NCI-H1417 treated with DMSO at 0.1 percent for 48 hours (cell line): ENCODE measurements around the gene RPL36.
A peak's percentile ranks its signal among the peaks of the same experiment; 100 is the strongest.
"Not testable (repeated sequence)": the region's sequence is repeated elsewhere in the genome, so short reads cannot be mapped to it uniquely, and the experiment has no call there.

ENCODE experiments used
- DNase-seq: peaks from one replicate; lab custom pipeline; 2025; lab: John Stamatoyannopoulos, UW

The RPL36 gene

DNA sequence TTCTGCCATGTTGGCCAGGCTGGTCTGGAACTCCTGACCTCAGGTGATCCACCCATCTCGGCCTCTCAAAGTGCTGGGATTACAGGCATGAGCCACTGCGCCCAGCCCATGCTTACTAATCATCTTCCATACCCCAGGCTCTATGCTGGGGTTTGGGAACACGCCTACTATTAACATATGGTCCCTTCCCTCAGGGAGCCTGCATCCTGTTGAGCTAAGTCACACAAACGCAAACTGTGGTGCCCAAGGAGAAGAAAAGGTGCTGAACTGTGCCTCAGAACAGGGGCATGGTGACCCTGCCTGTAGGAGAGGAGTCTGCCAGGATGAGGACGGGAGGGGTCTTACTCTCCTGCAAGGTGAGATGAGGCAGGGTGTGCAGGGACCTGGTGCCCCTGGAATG, 15.4 kb upstream of the RPL36 start:
- no peak for DNase-seq

DNA sequence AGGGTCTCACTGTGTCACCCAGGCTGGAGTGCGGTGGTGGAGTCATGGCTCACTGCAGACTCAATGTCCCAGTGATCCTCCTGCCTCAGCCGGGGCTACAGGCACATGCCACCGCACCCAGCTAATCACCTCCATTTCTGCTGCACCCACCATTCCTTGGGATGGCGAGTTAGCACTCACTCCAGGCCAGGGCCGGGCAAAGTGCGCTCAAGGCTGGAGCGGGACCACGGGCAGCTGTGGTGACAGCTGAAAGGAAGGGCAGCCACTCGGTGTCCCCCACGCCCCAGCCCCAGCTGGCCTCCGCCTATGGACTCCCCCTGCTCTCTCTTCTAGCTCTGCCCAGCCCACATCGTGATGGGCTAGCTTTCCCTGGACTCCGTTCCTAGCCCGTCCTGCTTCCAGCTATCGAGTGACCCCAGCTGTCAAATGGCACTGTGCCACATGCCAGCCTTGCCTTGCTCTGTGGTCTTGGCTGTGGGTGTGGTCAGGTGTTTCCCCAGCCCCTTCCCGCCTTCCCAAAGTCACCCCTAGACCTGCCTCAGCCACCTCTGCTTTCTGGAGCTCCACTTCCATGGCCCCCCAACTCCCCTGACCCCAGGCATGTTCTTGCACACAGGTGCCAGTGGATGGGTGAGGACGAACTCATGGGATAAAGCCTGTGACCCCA, 13.9 kb upstream of the RPL36 start:
- DNase-seq = no peak

DNA sequence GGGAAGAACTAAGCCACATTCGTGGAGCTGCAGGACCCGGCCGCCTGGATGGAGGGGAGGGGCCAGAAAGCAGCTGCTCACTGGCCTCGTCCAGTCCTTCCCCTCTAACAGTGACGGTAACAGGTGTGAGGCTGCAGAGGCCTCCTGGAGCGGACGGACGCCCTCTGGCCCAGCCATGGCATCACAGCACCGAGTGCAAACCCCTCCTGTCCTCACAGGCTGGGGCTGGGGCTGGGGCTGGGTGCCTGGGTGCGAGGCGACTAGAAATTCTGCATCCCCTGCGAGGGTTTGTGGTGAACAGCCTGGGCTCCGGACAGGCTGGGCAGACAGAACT, 13.4 kb upstream of the RPL36 start:
- DNase-seq = no peak

DNA sequence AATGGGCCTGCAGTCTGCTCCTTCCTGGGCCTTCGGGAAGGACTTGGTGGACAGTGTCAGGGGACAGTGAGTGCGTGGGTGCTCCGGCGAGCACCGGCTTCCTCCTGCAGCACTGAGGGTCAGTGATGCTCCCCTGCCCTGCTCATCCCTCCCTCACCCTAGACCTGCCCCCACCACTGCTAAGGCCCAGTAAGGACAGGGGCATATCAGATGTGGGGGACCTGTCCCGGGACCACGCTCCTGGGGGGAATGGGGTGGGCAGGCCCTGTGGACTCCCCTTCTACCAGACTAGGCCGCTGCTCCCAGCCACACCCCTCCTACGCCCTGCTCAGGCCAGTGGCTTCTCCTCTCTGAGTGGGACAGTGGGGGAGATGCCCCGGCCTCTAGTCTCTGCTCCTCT, 13.0 kb upstream of the RPL36 start:
- DNase-seq = no peak

DNA sequence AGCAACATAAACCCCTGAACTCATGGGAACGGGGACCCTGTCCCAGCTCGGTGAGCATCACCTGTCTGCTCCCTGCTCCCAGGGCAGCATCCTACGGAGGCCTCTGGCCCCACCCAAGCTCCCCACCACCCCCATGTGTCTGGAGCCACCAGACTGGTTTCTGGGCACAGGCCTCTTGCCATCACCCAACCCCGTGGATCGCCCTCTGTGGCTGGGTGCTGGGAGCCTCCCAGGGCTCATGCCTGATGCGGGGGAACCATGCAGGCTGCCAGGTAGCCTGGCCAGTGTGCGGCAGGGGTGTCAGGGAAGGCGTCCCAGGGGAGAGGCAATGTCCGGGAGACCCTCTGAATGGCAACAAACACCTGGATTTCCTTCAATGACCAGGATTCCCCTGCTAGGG, 12.5 kb upstream of the RPL36 start:
- DNase-seq = no peak

DNA sequence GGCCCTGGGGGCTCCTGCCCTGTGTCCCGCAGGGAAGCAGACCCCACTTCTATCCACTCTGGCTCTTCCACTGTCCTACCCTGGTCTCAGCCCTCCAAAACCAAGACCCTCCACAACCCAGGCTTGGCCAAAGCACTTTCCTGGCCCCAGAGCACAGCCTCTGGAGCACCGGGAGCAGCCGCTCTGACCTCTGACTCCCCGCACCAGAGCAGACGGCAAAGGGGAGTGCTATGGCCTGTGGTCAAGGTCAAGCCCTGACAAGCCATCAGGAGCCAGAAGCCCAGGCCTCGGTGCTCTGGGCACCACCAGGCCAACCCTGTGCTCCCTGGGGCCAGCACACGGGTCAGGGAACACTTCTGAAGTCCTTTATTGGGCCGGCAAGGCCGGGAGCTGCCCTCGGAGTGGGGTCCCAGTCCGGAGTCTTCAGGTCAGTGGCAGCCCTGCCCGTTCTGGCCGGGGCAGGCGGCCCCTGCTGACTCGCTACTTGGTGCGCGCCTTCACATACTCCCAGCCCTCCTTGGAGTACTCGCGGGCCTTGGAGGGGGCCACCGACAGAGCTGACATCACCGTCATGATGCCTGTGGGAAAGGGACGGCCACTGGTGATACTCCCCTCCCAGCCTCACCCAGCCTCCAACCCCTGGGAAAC, 11.9 kb upstream of the RPL36 start:
- DNase-seq = no peak

DNA sequence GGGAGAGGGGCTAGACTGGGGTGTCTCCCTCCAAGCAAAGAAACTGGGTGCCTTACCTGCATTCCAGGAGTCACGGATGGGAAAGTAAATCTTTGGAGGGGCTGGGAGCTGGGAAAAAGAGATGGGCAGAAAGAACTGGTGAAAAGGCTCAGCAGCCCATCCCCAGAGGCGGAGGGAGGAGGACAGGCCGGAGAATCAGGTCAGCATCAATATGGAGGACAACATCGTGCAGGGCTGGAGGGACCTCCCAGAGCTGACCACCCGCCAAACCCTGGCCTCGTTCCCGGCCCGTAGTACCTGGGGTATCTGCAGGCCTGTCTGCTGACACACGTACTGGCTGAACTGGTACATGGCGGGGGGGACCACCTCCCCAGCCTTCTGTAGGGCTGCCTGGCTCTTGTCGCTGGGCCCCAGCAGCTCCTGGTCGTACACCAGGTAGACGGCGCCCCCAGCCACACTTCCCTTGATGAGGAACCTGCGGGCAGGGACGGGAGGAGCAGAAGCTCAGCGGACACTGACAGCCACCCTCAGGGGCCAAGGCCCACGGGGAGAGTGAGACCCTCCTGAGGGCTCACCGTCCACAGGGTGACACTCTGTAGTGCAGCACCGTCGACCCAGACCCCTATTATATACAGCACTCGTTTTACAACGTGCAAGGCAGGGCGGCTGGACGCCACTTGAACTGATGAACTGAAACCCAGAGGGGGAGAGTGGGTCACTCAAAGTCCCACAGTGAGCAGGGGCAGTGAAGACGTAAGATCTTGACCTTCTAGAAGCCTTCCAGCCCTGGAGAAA, 10.6 kb upstream of the RPL36 start:
- no peak for DNase-seq

DNA sequence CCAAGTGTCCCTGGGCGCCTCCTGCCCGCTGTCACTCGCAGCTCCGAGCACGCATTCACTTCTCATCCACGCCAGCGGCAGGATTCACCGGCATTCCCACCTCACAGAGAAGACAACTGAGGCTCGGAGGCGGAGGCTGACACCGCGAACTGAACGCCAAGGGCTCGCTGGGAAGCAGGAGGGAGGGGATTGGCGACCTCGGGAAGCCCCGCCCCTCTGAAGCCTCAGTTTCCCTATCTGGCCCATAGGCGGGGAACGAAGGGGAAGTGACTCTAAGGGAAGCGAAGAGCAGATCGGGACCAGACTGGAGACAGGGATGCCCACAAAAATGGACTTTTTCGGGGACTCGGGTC, 10.0 kb upstream of the RPL36 start:
- no peak for DNase-seq

DNA sequence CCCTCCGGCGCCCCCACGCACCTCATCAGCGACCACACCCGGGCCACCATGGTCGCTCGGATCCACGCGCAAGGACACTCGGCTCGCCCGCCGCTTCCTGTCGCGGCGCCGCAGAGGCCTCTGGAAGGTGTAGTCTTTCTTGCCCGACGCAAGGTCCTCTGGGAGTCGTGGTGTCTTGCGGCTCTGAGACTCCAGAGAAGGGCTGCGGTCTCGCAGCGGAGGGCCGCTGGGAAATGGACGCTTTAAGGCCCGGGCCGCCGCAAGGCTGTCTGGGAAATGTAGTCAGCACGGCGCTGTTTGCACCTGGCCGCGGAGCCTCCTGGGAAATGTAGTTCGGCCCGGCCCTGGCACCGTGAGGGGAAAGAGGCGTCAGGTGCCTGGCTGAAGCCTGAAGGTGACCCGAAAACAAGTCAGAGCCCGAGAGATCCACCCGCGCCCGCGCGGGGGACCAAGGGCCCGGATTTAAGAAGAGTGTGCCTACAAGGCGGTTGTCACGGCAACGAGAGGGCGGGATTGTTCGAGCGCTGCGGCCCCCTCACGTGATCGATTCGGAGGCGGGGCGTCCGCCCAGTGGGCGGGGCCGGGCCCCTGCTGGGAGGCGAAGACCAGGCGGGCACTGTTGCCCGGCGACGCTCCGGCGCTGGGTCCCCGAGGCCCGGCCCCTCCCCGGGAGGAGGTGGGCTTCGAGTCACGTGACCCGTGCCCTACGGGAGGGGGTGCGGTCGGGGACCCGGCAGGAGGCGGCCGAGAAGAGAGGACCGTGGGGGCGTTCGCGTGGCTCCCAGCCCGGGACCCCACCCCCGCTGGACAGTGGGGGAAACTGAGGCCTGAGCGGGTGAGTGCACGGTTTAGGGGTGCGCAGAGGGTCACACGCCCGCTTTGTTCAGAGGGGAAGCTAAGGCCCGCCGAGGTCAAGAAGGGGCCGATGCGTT, 9.4 kb upstream of the RPL36 start, which contains the start of the genes HSD11B1L and MICOS13:
Gene HSD11B1L, plus strand, starts transcription at position 591 of the 932 bp plus-strand sequence. CDS start 3,806 bp downstream, outside the sequence.
Gene MICOS13, minus strand, starts transcription at position 80 of the 932 bp plus-strand sequence. Its CDS starts 30 bp downstream, at position 50.
- DNase-seq = peak; percentile 99

DNA sequence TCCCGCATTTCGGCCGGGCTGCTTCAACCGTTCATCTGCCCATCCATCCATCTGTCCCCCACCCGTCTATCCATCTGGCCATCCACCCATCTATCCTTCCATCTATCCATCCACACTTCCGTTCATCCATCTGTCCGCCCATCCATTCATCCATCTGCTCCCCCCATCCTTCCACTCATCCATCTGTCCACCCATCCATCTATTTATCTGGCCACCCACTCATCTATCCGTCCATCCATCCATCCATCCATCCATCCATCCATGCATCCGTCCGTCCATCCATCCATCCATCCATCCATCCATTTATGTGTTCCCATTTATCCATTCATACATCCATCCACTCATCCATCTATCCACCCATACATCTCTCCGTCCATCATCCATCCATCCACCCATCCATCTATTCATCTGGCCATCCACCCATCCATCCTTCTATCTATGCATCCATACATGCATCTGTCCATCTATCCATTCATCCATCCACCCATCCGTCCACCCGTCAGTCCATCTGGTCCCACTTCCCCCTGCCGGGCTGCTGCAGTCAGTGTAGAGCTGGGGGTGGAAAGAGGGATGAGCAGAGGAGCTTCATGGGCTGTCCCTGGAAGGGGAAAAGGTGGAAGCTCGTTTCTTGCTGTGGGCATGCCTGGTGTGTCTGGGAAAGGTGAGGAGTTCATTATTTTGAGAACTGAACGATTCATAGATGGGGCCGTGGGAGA, 8.5 kb upstream of the RPL36 start:
- DNase-seq = no peak

DNA sequence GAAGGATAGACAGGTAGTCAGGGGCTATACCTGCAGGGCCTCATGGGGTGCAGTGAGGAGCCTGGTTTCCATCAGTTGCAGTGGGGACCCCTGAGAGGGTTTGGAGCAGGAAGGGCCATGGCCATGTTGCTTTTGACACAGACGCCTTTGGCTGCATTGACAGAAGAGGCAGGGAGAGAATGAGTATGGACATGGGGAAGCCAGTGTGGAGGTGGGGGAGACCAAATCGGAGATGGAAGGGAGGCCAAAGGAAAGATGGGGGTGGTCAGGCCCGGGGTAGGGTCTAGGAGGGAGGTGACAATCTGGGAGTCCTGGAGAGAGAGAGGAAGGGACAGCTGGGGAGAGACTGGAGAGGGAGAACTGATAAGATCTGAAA, 8.0 kb upstream of the RPL36 start:
- no peak for DNase-seq

DNA sequence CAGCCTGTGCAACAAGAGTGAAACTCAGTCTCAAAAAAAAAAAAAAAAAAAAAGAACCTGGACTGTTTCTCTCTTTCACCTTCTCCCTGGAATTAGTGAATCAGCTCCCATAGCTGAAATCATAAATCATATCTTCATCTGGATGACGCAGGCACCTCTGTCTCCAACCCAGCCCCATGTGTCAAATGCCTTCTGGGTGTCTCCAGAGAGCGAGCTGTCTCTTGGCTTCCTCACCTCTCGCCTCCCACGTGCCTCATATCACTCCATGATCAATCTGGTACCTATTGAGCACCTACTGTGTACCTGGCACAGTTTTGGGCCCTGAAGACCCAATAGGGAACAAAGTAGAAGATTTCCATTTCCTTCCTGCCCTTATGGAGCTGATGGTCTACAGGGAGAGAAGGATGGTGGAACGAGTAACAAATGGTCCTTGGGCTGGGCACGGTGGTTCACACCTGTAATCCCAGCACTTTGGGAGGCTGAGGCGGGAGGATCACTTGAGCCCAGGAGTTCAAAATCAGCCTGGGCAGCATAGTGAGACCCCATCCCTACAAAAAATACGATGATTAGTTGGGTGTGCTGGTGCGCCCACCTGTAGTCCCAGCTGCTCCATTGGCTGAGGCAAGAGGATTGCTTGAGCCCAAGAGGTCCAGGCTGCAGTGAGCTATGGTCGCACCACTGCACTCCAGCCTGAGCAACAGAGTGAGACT, 6.8 kb upstream of the RPL36 start:
- DNase-seq = no peak

DNA sequence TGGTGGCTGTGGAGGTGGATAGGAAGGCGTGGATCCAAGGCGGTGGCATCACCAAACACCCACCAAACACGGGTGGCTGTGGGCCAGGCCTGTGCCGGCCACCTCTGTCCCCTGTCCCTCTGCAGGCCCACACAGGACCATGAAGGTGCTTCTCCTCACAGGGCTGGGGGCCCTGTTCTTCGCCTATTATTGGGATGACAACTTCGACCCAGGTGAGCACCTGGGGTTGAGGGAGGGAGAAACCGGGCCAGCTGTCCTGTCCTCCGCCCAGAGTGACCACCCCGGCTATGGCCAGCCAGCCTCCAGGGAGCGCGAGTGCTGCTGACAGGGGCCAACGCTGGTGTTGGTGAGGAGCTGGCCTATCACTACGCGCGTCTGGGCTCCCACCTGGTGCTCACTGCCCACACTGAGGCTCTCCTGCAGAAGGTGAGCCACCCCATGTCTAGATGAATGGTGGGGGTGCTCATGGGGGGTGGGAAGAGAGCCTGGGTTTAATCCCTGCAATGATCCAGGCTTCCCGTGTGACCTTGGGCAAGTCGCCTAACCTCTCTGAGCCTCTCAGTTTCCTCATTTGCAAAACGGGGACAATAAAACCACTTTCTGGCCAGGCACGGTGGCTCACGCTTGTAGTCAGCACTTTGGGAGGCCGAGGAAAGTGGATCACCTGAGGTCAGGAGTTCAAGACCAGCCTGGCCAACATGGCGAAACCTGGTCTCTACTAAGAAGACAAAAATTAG, 5.2 kb upstream of the RPL36 start:
- no peak for DNase-seq

DNA sequence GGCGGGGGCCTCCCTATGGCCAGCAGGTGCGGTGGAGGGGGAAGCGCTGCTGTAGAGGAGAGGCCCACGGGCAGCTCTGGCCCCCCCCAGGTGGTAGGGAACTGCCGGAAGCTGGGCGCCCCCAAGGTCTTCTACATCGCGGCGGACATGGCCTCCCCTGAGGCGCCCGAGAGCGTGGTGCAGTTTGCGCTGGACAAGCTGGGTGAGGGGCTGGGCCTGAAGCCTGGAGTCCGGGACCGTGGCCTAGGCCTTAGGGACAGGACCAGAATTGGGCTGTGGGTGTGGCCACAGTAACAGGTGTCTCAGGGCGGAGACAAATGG, 3.8 kb upstream of the RPL36 start:
- DNase-seq = no peak

DNA sequence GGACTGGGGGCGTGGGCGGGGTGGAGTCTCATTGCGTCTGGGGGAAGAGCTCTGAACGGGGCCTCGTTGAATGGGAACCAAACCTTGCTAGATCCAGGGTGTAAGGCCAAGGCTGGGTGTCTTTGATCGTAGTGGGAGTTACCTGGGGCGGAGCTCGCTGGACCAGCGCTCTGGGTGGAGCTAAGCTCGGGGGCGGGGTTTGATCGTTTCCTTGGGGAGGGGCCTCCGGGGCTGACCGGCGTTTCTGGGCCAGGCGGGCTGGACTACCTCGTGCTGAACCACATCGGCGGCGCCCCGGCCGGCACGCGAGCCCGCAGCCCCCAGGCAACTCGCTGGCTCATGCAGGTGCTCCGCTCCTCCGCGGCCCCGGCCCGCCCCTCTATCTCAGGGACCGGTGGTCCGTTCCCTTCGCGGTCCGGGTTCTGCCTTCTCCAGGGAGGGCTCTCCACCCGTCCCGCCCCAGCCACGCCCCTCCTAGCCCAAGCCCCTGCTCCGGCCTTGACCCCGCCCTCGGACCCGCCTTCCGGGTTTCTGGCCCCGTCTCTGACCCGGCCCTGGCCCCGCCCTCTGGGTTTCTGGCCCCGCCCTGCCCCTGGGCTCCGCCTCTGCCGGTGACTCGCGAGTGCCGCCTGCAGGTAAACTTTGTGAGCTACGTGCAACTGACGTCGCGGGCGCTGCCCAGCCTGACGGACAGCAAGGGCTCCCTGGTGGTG, 3.3 kb upstream of the RPL36 start:
- DNase-seq = peak; percentile 60

DNA sequence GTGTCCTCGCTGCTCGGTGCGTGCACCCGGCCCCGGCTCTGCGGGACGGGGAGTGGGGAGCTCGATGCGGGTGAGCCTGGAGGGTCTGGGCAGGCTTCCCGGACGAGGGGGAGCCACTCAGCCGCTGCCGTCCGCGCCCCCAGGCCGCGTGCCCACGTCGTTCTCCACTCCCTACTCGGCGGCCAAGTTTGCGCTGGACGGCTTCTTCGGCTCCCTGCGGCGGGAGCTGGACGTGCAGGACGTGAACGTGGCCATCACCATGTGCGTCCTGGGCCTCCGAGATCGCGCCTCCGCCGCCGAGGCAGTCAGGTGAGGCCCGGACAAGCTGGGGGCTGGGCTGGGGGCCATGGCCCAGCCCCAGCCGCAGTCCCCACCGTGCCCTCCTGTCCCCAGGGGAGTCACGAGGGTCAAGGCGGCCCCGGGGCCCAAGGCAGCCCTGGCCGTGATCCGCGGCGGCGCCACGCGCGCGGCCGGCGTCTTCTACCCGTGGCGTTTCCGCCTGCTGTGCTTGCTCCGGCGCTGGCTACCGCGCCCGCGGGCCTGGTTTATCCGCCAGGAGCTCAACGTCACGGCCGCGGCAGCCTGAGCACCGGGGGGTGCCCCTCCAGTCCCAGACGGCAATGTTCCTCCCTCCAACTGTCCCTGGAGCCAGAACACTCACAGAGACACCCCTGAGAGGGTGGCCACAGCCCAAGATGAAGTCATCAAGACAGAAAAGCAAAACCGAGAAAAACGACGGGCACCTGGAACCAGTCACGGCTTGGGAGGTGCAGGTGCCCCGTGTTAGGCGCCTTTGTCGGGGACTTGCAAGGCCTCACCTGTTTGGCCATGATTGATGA, 2.5 kb upstream of the RPL36 start:
- DNase-seq = no peak

DNA sequence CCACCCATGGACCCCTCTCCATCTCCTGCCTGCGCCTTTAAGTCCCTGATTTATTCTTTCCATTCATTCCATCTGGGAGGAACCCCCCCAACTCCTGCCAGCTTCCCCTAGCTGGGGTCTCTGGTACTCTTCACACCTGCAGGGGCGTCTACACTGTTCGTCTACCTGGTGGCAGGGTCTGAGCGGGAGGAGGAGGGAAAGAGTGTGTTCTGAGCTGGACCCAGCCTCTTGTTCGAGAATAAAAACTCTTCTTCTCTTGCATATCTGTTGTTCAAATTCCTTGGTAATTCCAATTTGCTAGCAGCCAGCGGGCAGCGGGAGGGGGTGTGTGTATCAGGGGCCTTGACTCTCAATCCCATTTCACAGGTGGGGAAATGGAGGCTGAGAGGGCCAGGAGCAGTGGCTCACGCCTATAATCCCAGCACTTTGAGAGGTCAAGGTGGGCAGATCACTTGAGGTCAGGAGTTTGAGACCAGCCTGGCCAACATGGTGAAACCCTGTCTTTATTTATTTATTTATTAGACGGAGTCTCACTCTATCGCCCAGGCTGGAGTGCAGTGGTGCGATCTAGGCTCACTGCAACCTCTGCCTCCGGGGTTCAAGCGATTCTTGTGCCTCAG, 1.7 kb upstream of the RPL36 start:
- DNase-seq = not testable (repeated sequence)
